GM10266 (cell line): ENCODE results near the gene KRT17.

Experiments used
- DNase-seq: peaks from one replicate; pipeline ENCODE4 v3.0.0; 2012; ENCODE audit errors: extremely low spot score
- TF ChIP-seq, protein P1 (sequence below): IDR thresholded peaks from 2 replicates; pipeline ENCODE4 v1.5.1; 2012; ENCODE audit warnings: mild to moderate bottlenecking, low read depth; ENCODE audit not compliant: control insufficient read depth, insufficient read depth; ENCODE audit errors: missing control alignments

The KRT17 gene

GRCh38 chr17:41624208-41625101 lies at the start of gene KRT17:
KRT17 (minus strand) TSS chr17:41624575; CDS start chr17:41624509, 66 bp downstream.
- TF ChIP-seq, protein P1, sequence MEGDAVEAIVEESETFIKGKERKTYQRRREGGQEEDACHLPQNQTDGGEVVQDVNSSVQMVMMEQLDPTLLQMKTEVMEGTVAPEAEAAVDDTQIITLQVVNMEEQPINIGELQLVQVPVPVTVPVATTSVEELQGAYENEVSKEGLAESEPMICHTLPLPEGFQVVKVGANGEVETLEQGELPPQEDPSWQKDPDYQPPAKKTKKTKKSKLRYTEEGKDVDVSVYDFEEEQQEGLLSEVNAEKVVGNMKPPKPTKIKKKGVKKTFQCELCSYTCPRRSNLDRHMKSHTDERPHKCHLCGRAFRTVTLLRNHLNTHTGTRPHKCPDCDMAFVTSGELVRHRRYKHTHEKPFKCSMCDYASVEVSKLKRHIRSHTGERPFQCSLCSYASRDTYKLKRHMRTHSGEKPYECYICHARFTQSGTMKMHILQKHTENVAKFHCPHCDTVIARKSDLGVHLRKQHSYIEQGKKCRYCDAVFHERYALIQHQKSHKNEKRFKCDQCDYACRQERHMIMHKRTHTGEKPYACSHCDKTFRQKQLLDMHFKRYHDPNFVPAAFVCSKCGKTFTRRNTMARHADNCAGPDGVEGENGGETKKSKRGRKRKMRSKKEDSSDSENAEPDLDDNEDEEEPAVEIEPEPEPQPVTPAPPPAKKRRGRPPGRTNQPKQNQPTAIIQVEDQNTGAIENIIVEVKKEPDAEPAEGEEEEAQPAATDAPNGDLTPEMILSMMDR = no peak
- no peak for DNase-seq

- TF ChIP-seq, protein P1 = no peak
- no peak for DNase-seq
These were observed 47.8 kb upstream of the KRT17 start for GRCh38 chr17:41672153-41672552.

GRCh38 chr17:41667280-41668041 lies 43.1 kb upstream of the KRT17 start:
- DNase-seq = no peak

DNA sequence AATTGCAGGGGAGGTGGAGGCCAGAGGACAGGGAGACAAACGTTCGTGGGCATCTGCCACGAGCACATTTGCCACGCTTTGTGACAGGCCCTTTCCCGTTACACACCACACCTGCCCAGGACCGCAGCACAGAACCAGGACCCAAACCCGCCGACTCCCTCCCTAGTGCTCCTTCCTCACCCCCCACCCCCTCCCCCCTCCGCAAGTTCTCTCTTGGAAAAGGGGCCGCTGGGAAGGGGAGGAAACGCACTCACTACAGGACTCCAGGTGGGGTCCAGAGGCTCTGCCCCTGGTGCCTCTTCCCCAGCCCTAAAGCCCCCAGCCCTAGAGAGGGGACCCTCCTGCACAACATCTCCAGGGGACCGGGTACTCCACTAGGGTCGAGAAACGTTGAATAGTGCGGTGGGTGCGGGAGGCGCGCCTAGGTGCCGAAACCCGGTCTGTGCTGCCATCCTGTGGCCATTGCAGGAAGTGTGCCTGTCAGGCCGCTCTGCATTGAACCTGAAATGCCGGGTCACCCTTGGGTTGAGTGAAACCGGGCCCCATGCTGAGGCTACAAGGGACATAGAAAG lies 42.4 kb upstream of the KRT17 start:
- peak; percentile 84 for DNase-seq
- TF ChIP-seq, protein P1 = peak; percentile 94

More at GRCh38 chr17:41667280-41668041, 43.1 kb upstream of the KRT17 start:
- TF ChIP-seq, protein P1 = no peak

- TF ChIP-seq, protein P1 = no peak
- DNase-seq = peak; percentile 54
These were observed 41.9 kb upstream of the KRT17 start for GRCh38 chr17:41666237-41666641.

- TF ChIP-seq, protein P1 = peak; percentile 99
- peak; percentile 90 for DNase-seq
These were observed 41.3 kb upstream of the KRT17 start for GRCh38 chr17:41665566-41666236.
